22Rv1 (cell line): ENCODE data around the gene IQCE.

ENCODE experiments used
- H3K27ac ChIP-seq: fragments of 450-650 bp; 2 replicates; pipeline ENCODE4 v1.5.1; 2017
- CTCF ChIP-seq: fragments of 450-650 bp; IDR thresholded peaks from 2 replicates; pipeline ENCODE4 v1.5.1; 2017; ENCODE audit warnings: mild to moderate bottlenecking
- ZFX ChIP-seq: fragments of 450-650 bp; IDR thresholded peaks from 2 replicates; pipeline ENCODE4 v1.6.1; 2017; ENCODE audit warnings: antibody characterized with exemption, borderline replicate concordance

IQCE gene

GRCh38 chr7:2572101-2572842 lies 13.5 kb downstream of the IQCE start:
- no peak for TF ChIP-seq CTCF
- TF ChIP-seq ZFX: no peak
- H3K27ac ChIP-seq: no peak overlapping the region

GRCh38 chr7:2573761-2574160 lies 15.0 kb downstream of the IQCE start:
- no peak overlapping the region for H3K27ac ChIP-seq
- TF ChIP-seq ZFX (no peak), CTCF (no peak)

GRCh38 chr7:2575046-2575732 lies 16.4 kb downstream of the IQCE start:
- no peak for TF ChIP-seq ZFX
- H3K27ac ChIP-seq: no peak overlapping the region

- TF ChIP-seq CTCF (no peak), ZFX (no peak)
- no peak overlapping the region for H3K27ac ChIP-seq
Observed at GRCh38 chr7:2575733-2576340, 17.1 kb downstream of the IQCE start.

GRCh38 chr7:2576742-2577491 lies 18.1 kb downstream of the IQCE start:
- H3K27ac ChIP-seq: no peak overlapping the region
- TF ChIP-seq ZFX (no peak), CTCF (no peak)

- H3K27ac ChIP-seq: no peak overlapping the region
- TF ChIP-seq CTCF: no peak
Observed at GRCh38 chr7:2577914-2578680, 19.3 kb downstream of the IQCE start.

GRCh38 chr7:2580636-2581035 lies 21.9 kb downstream of the IQCE start:
- TF ChIP-seq ZFX (no peak), CTCF (no peak)

More at GRCh38 chr7:2580636-2581035, 21.9 kb downstream of the IQCE start:
- no peak overlapping the region for H3K27ac ChIP-seq
